ENCODE data around the gene TFEB. TPM values are rescaled to one million over a fixed set of nuclear protein-coding genes. Genes with fewer than 3 reads are reported as not detected.

The TFEB gene
- total RNA-seq, 1 donor from 2014 or later = 0.13 TPM

DNA sequence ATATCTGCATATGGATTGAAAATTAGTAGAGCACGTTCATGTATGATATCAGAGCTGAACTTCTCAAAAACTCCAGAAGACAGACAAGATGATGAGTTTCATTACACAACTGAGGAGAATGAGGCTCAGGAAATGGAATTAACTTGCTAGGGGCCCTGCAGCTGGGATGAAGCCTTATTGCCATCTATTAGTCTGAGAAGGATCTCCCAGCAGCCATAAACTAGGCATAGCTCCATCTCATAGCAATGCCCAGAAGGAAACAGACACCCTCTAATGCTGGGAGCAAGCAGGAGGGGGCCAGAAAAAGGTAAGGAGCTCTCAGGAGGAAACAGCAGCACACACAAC lies 18.0 kb downstream of the TFEB start:
- no peaks in the 10 kb centered on the region for H3K79me2 ChIP-seq (ENCODE audit: low read depth)
- H3K4me2 ChIP-seq = no peak overlapping the region
- Mint-ChIP-seq H3K4me3 (no peak overlapping the region), H3K9me3 (no peaks in the 10 kb centered on the region), H3K36me3 (no peaks in the 10 kb centered on the region), H3K27ac (no peak overlapping the region), H3K4me1 (peaks cover 2% of the 10 kb centered on the region), H3K27me3 (ENCODE audit: insufficient read depth, low read depth) (peaks cover 6% of the 10 kb centered on the region)
- H3K36me3 ChIP-seq = no peaks in the 10 kb centered on the region
- H4K20me1 ChIP-seq (ENCODE audit: low read depth) = no peaks in the 10 kb centered on the region
- no peak overlapping the region for H3K9ac ChIP-seq
- no peaks in the 10 kb centered on the region for H3K9me3 ChIP-seq (ENCODE audit: low read depth)
- H2AFZ ChIP-seq (replicated peaks) = no peak overlapping the region
- H3K27me3 ChIP-seq = no peaks in the 10 kb centered on the region
- H3K4me1 ChIP-seq = no peaks in the 10 kb centered on the region
- H3F3A ChIP-seq (ENCODE audit: low read depth) = no peaks in the 10 kb centered on the region
- H3K4me3 ChIP-seq = no peak overlapping the region
- H3K27ac ChIP-seq = no peak overlapping the region
- DNase-seq (ENCODE audit: low spot score) = no peak
- TF ChIP-seq CTCF (IDR thresholded peaks at IDR 0.05) = no peak
- no peak for TF ChIP-seq EZH2phosphoT487 (IDR thresholded peaks at IDR 0.05)
- no peak for TF ChIP-seq EZH2 (IDR thresholded peaks at IDR 0.05)

GRCh38 chr6:41716516-41717391 lies 18.7 kb downstream of the TFEB start:
- Histone ChIP-seq H3K36me3 (no peaks in the 10 kb centered on the region), H3F3A (ENCODE audit: low read depth) (no peaks in the 10 kb centered on the region), H3K27ac (no peak overlapping the region), H4K20me1 (ENCODE audit: low read depth) (no peaks in the 10 kb centered on the region), H2AFZ (replicated peaks) (no peak overlapping the region), H3K4me1 (no peaks in the 10 kb centered on the region), H3K4me3 (no peak overlapping the region), H3K9ac (no peak overlapping the region), H3K9me3 (ENCODE audit: low read depth) (no peaks in the 10 kb centered on the region), H3K4me2 (no peak overlapping the region), H3K27me3 (no peaks in the 10 kb centered on the region), H3K79me2 (ENCODE audit: low read depth) (no peaks in the 10 kb centered on the region)
- TF ChIP-seq CTCF (IDR thresholded peaks at IDR 0.05) (no peak), EZH2 (IDR thresholded peaks at IDR 0.05) (no peak), EZH2phosphoT487 (IDR thresholded peaks at IDR 0.05) (no peak)
- DNase-seq (ENCODE audit: low spot score) = no peak
- Mint-ChIP-seq H3K27me3 (ENCODE audit: insufficient read depth, low read depth) (peaks cover 4% of the 10 kb centered on the region), H3K27ac (no peak overlapping the region), H3K4me1 (peaks cover 2% of the 10 kb centered on the region), H3K4me3 (no peak overlapping the region), H3K36me3 (no peaks in the 10 kb centered on the region), H3K9me3 (no peaks in the 10 kb centered on the region)

DNA sequence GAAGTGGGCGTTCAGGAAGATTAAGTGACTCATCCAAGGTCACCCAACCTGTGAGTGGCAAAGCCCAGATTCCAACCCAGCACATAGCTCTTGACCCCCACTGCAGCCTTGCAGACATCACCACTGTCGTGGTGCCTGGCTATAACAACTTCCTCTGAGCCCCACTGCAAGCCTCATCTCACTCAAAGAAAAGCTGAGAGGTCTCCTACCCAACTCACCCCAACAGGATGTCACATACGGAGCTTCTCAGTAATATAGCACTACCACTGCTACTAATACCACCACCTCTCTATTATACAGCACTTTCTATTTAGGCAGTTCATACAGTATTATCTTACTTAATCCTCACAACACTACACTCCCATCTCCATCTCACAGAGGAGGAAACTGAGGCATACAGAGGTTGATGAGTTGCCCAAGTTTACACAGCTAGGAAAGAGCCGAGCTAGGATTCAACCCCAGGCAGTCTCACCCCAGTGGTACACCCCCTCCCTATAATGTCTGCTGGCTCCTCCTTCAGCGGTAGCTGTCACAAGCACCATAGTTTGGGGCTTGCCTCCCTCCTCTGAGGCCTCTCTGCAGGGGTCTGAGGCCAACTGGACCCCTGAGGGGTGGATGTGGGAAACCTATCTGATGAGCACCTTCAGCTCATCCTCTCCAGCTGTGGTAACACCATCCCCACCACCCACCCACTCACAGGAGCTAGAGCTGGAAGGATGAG lies 19.5 kb downstream of the TFEB start:
- Mint-ChIP-seq H3K27me3 (ENCODE audit: insufficient read depth, low read depth) (peaks cover 4% of the 10 kb centered on the region), H3K27ac (peak overlapping the region; percentile 20)
- no peak overlapping the region for H3K4me2 ChIP-seq

More for the DNA sequence above, 19.5 kb downstream of the TFEB start:
- Histone ChIP-seq H3K4me1 (no peaks in the 10 kb centered on the region), H3K4me3 (no peak overlapping the region), H3K27ac (no peak overlapping the region), H3K79me2 (ENCODE audit: low read depth) (no peaks in the 10 kb centered on the region), H3F3A (ENCODE audit: low read depth) (no peaks in the 10 kb centered on the region), H3K36me3 (no peaks in the 10 kb centered on the region), H3K9ac (no peak overlapping the region), H3K27me3 (no peaks in the 10 kb centered on the region), H3K9me3 (ENCODE audit: low read depth) (no peaks in the 10 kb centered on the region), H4K20me1 (ENCODE audit: low read depth) (no peaks in the 10 kb centered on the region), H2AFZ (replicated peaks) (no peak overlapping the region)
- H3K4me3 Mint-ChIP-seq = no peak overlapping the region
- H3K4me1 Mint-ChIP-seq = peaks cover 2% of the 10 kb centered on the region
- TF ChIP-seq EZH2 (IDR thresholded peaks at IDR 0.05) = no peak
- TF ChIP-seq EZH2phosphoT487 (IDR thresholded peaks at IDR 0.05) = no peak
- no peak for TF ChIP-seq CTCF (IDR thresholded peaks at IDR 0.05)
- DNase-seq (ENCODE audit: low spot score) = no peak
- no peaks in the 10 kb centered on the region for H3K9me3 Mint-ChIP-seq
- H3K36me3 Mint-ChIP-seq = no peaks in the 10 kb centered on the region
